Osteoblast (primary cell): ENCODE measurements around the gene GP5. TPM values are rescaled to one million over a fixed set of nuclear protein-coding genes. Genes with fewer than 3 reads are reported as not detected.

ENCODE experiments used
- DNase-seq: peaks from one replicate; pipeline ENCODE4 v3.0.0; 2011; ENCODE audit warnings: low spot score, mixed read lengths; ENCODE audit not compliant: insufficient read length; ENCODE audit errors: missing footprints
- H2AFZ ChIP-seq: 2 replicates; pipeline ENCODE4 v1.6.0; 2011; ENCODE audit warnings: mild to moderate bottlenecking, low read length
- H3K27ac ChIP-seq: 2 replicates; pipeline ENCODE4 v1.5.1; 2011; ENCODE audit warnings: mild to moderate bottlenecking, low read depth, low read length, moderate library complexity
- H3K27me3 ChIP-seq: 2 replicates; pipeline ENCODE4 v1.6.0; 2012; ENCODE audit warnings: mild to moderate bottlenecking, control low read depth, inconsistent platforms, low read length, moderate library complexity; ENCODE audit not compliant: insufficient read depth
- H3K36me3 ChIP-seq: 2 replicates; pipeline ENCODE4 v1.5.1; 2011; ENCODE audit warnings: mild to moderate bottlenecking, low read length, control low read depth, moderate library complexity; ENCODE audit not compliant: insufficient read depth
- H3K4me1 ChIP-seq: 2 replicates; pipeline ENCODE4 v1.5.1; 2011; ENCODE audit warnings: mild to moderate bottlenecking, low read length, control low read depth, moderate library complexity; ENCODE audit not compliant: insufficient read depth
- H3K4me2 ChIP-seq: 2 replicates; pipeline ENCODE4 v1.6.0; 2011; ENCODE audit warnings: mild to moderate bottlenecking, low read length; ENCODE audit not compliant: insufficient read depth
- H3K4me3 ChIP-seq: fragments of 200-600 bp; sonication (generic); 3 replicates; pipeline ENCODE4 v1.5.1; 2012; ENCODE audit warnings: mild to moderate bottlenecking, low read length, inconsistent platforms; ENCODE audit not compliant: insufficient read depth
- H3K79me2 ChIP-seq: 2 replicates; pipeline ENCODE4 v1.6.0; 2012; ENCODE audit warnings: mild to moderate bottlenecking, low read length, control low read depth, inconsistent platforms; ENCODE audit not compliant: insufficient read depth
- H3K9me3 ChIP-seq: 2 replicates; pipeline ENCODE4 v1.5.1; 2011; ENCODE audit warnings: low read depth, low read length, control low read depth
- H4K20me1 ChIP-seq: 2 replicates; pipeline ENCODE4 v1.6.0; 2012; ENCODE audit warnings: mild to moderate bottlenecking, low read length, control low read depth; ENCODE audit not compliant: insufficient read depth
- CTCF ChIP-seq: IDR thresholded peaks from 2 replicates; pipeline ENCODE4 v1.5.1; 2011; ENCODE audit warnings: mild to moderate bottlenecking, low read depth, low read length, moderate library complexity; ENCODE audit errors: extremely low read depth
- total RNA-seq: library from RNA; depleted of rRNA; stranded (reverse); fragments of >200 nt; gene quantifications from 2 replicates; pipeline ENCODE4 v1.2.3, GENCODE V29; 2012

The GP5 gene
- total RNA-seq, 1 donor = 0.36 TPM

DNA sequence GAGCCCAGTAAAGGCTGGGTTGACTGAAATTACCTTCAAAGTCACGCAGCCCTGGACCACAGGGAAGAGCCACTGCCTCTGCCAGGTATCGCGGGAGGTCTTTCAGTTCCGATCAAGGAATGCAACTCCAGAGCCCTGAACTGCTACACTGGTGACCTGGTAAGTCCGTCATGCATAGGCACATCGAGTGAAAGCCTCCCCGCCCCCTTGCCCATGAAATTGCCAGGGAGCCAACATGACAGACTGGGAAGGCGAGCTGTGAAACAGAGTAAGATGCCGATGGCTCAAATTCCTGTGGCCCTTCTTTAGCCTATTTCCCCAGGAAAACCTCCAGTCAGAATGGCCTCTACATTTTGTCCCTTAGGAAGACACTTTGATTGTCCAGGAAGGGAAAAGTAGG lies 2.3 kb upstream of the GP5 start:
- Histone ChIP-seq H4K20me1 (peaks cover 4% of the 10 kb centered on the region), H3K4me3 (no peak overlapping the region), H3K9me3 (no peaks in the 10 kb centered on the region), H3K27me3 (no peaks in the 10 kb centered on the region), H3K27ac (no peak overlapping the region), H3K4me2 (no peak overlapping the region), H3K36me3 (peaks cover 30% of the 10 kb centered on the region), H3K79me2 (no peaks in the 10 kb centered on the region), H2AFZ (no peak overlapping the region), H3K4me1 (peaks cover 3% of the 10 kb centered on the region)
- DNase-seq = no peak
- no peak for TF ChIP-seq CTCF

- TF ChIP-seq CTCF = no peak
- Histone ChIP-seq H3K9me3 (no peaks in the 10 kb centered on the region), H3K4me1 (peaks cover 3% of the 10 kb centered on the region), H3K79me2 (no peaks in the 10 kb centered on the region), H3K36me3 (peaks cover 16% of the 10 kb centered on the region), H3K4me3 (no peak overlapping the region), H3K27ac (no peak overlapping the region), H3K4me2 (no peak overlapping the region), H4K20me1 (peaks cover 4% of the 10 kb centered on the region), H2AFZ (no peak overlapping the region), H3K27me3 (no peaks in the 10 kb centered on the region)
- no peak for DNase-seq
Measured at GRCh38 chr3:194399874-194400411, 877 bp upstream of the GP5 start.

GRCh38 chr3:194397757-194398312 lies 1.2 kb downstream of the GP5 start:
- Histone ChIP-seq H3K4me2 (peak overlapping the region; percentile 55), H3K4me3 (peak overlapping the region; percentile 49), H3K4me1 (peaks cover 3% of the 10 kb centered on the region), H3K27me3 (peaks cover 3% of the 10 kb centered on the region), H3K36me3 (no peaks in the 10 kb centered on the region), H4K20me1 (no peaks in the 10 kb centered on the region), H3K79me2 (no peaks in the 10 kb centered on the region), H3K27ac (no peak overlapping the region), H3K9me3 (no peaks in the 10 kb centered on the region), H2AFZ (peak overlapping the region; percentile 6)
- DNase-seq = peak; percentile 88
- no peak for TF ChIP-seq CTCF

GRCh38 chr3:194396859-194397756 lies 2.0 kb downstream of the GP5 start:
- Histone ChIP-seq H4K20me1 (no peaks in the 10 kb centered on the region), H3K79me2 (no peaks in the 10 kb centered on the region), H3K27ac (no peak overlapping the region), H3K4me3 (no peak overlapping the region), H3K4me1 (peaks cover 3% of the 10 kb centered on the region), H3K4me2 (peak overlapping the region; percentile 55), H3K27me3 (peaks cover 5% of the 10 kb centered on the region), H2AFZ (no peak overlapping the region), H3K36me3 (no peaks in the 10 kb centered on the region), H3K9me3 (no peaks in the 10 kb centered on the region)
- DNase-seq = no peak
- no peak for TF ChIP-seq CTCF
